IMR-90 (cell line): ENCODE data around the gene ZMAT5. TPM values are rescaled to one million over a fixed set of nuclear protein-coding genes. Genes with fewer than 3 reads are reported as not detected.

ENCODE experiments used
- ATAC-seq: fragments of 200-7000 bp; cut with Tn5 transposase; 2 replicates; pipeline ENCODE4 v1.9.1; 2020; ENCODE audit warnings: low read depth, mild to moderate bottlenecking, moderate library complexity
- BruUV-seq: library from RNA; stranded (reverse); fragments of 400-500 nt; replicated peaks from 2 replicates; lab custom pipeline; 2021; lab: Mats Ljungman, UMichigan
- CTCF ChIA-PET: fragments of 300-600 bp; formaldehyde crosslinking; extraction: SDS; loops from one replicate; lab custom pipeline; 2021; ENCODE audit warnings: antibody characterized with exemption; lab: Yijun Ruan, JAX
- POLR2A ChIA-PET: fragments of 300-600 bp; sonication (Branson Sonifier 250); formaldehyde crosslinking; loops from one replicate; lab custom pipeline; 2022; ENCODE audit warnings: antibody characterized with exemption; ENCODE audit not compliant: unreplicated experiment; lab: Charles Lee
- DNase-seq: peaks from one replicate; pipeline ENCODE4 v3.0.0; 2013
- H2AFZ ChIP-seq: replicated peaks from 2 replicates; pipeline ENCODE3; 2013; ENCODE audit warnings: low read length, mild to moderate bottlenecking; ENCODE audit not compliant: poor library complexity
- H2AK5ac ChIP-seq: 2 replicates; pipeline ENCODE4 v1.6.1; 2013; ENCODE audit warnings: low read depth, low read length, inconsistent platforms
- H2AK9ac ChIP-seq: replicated peaks from 2 replicates; pipeline ENCODE3; 2013; ENCODE audit warnings: mild to moderate bottlenecking, low read depth, low read length, moderate library complexity; ENCODE audit not compliant: poor library complexity
- H2BK120ac ChIP-seq: 2 replicates; pipeline ENCODE4 v1.6.1; 2013; ENCODE audit warnings: low read depth, low read length, inconsistent platforms
- H2BK15ac ChIP-seq: 3 replicates; pipeline ENCODE4 v1.6.1; 2013; ENCODE audit warnings: low read depth, low read length, inconsistent platforms
- H2BK20ac ChIP-seq: 2 replicates; pipeline ENCODE4 v1.6.1; 2013; ENCODE audit warnings: low read depth, mild to moderate bottlenecking, inconsistent platforms, low read length, moderate library complexity
- H2BK5ac ChIP-seq: 2 replicates; pipeline ENCODE4 v1.6.1; 2013; ENCODE audit warnings: mild to moderate bottlenecking, low read depth, low read length, inconsistent platforms; ENCODE audit not compliant: poor library complexity, severe bottlenecking
- H3K14ac ChIP-seq: replicated peaks from 2 replicates; pipeline ENCODE4 v1.6.1; 2013; ENCODE audit warnings: low read depth, low read length, inconsistent platforms
- H3K18ac ChIP-seq: 2 replicates; pipeline ENCODE4 v1.6.1; 2013; ENCODE audit warnings: low read depth, low read length, control low read depth
- H3K23ac ChIP-seq: 2 replicates; pipeline ENCODE4 v1.6.1; 2013; ENCODE audit warnings: low read depth, low read length, inconsistent platforms
- H3K27ac ChIP-seq: 2 replicates; pipeline ENCODE4 v1.5.1; 2013; ENCODE audit warnings: mild to moderate bottlenecking, control low read depth, low read length; ENCODE audit not compliant: insufficient read depth
- H3K27me3 ChIP-seq: 2 replicates; pipeline ENCODE4 v1.6.1; 2013; ENCODE audit warnings: low read length; ENCODE audit not compliant: control insufficient read depth, insufficient read depth
- H3K36me3 ChIP-seq: 2 replicates; pipeline ENCODE4 v1.6.1; 2013; ENCODE audit warnings: low read length, mixed read lengths; ENCODE audit not compliant: control insufficient read depth, insufficient read depth
- H3K4ac ChIP-seq: 2 replicates; pipeline ENCODE4 v1.6.1; 2013; ENCODE audit warnings: low read depth, low read length, inconsistent platforms
- H3K4me1 ChIP-seq: 2 replicates; pipeline ENCODE4 v1.6.1; 2013; ENCODE audit warnings: low read length, mixed read lengths; ENCODE audit not compliant: control insufficient read depth, insufficient read depth
- H3K4me2 ChIP-seq: 2 replicates; pipeline ENCODE4 v1.6.1; 2013; ENCODE audit warnings: low read depth, mild to moderate bottlenecking, control low read depth, low read length, moderate library complexity
- H3K4me3 ChIP-seq: 2 replicates; pipeline ENCODE4 v1.5.1; 2013; ENCODE audit warnings: low read depth, mild to moderate bottlenecking, control low read depth, low read length, moderate library complexity; ENCODE audit not compliant: insufficient read depth
- H3K56ac ChIP-seq: 2 replicates; pipeline ENCODE4 v1.6.1; 2013; ENCODE audit warnings: low read length, inconsistent platforms; ENCODE audit not compliant: insufficient read depth; ENCODE audit errors: extremely low read depth
- H3K79me1 ChIP-seq, 2 experiments: 2 replicates each; pipeline ENCODE4 v1.6.1; 2013; ENCODE audit warnings: low read length in 2 of 2, inconsistent platforms in 1 of 2, low read depth in 1 of 2
- H3K9ac ChIP-seq: 2 replicates; pipeline ENCODE4 v1.6.1; 2013; ENCODE audit warnings: low read depth, low read length, control low read depth
- H3K9me1 ChIP-seq: 2 replicates; pipeline ENCODE4 v1.6.1; 2013; ENCODE audit warnings: low read length, inconsistent platforms; ENCODE audit not compliant: insufficient read depth
- H3K9me3 ChIP-seq: 2 replicates; pipeline ENCODE4 v1.6.1; 2013; ENCODE audit warnings: low read length; ENCODE audit not compliant: control insufficient read depth, insufficient read depth
- H4K20me1 ChIP-seq: 2 replicates; pipeline ENCODE4 v1.6.1; 2013; ENCODE audit warnings: low read length, inconsistent platforms; ENCODE audit not compliant: insufficient read depth
- H4K5ac ChIP-seq: 2 replicates; pipeline ENCODE4 v1.6.1; 2013; ENCODE audit warnings: mild to moderate bottlenecking, low read depth, low read length, control low read depth
- H4K8ac ChIP-seq, 2 experiments: 2 replicates each; pipeline ENCODE4 v1.6.1; 2013; ENCODE audit warnings: low read depth in 2 of 2, low read length in 2 of 2, control low read depth in 1 of 2, inconsistent platforms in 1 of 2
- H4K91ac ChIP-seq: 2 replicates; pipeline ENCODE4 v1.6.1; 2013; ENCODE audit warnings: low read depth, low read length, inconsistent platforms; ENCODE audit not compliant: insufficient read depth
- BHLHE40 ChIP-seq: fragments of 150-350 bp; IDR thresholded peaks from 2 replicates; pipeline ENCODE4 v1.6.1; 2016; ENCODE audit warnings: mild to moderate bottlenecking, low read depth, low read length
- CEBPB ChIP-seq: IDR thresholded peaks from 2 replicates; pipeline ENCODE4 v1.6.1; 2012; ENCODE audit warnings: low read depth, low read length, improper control_type of control experiment
- CHD1 ChIP-seq: IDR thresholded peaks from 2 replicates; pipeline ENCODE4 v1.6.1; 2012; ENCODE audit warnings: low read depth, low read length, improper control_type of control experiment
- CTCF ChIP-seq: conservative IDR thresholded peaks from 2 replicates; pipeline ENCODE4 v1.5.1; 2012; ENCODE audit warnings: mild to moderate bottlenecking, low read depth, low read length, improper control_type of control experiment
- FOS ChIP-seq: fragments of 150-350 bp; IDR thresholded peaks from 2 replicates; pipeline ENCODE4 v1.6.1; 2016; ENCODE audit warnings: low read depth, low read length
- MAFK ChIP-seq: IDR thresholded peaks from 2 replicates; pipeline ENCODE4 v1.6.1; 2012; ENCODE audit warnings: low read depth, low read length, improper control_type of control experiment
- MAZ ChIP-seq: IDR thresholded peaks from 2 replicates; pipeline ENCODE4 v1.6.1; 2012; ENCODE audit warnings: low read depth, mild to moderate bottlenecking, low read length, improper control_type of control experiment, moderate library complexity, borderline replicate concordance
- MXI1 ChIP-seq: IDR thresholded peaks from 2 replicates; pipeline ENCODE4 v1.6.1; 2012; ENCODE audit warnings: low read depth, mild to moderate bottlenecking, low read length, moderate library complexity, borderline replicate concordance
- NFE2L2 ChIP-seq: fragments of 150-350 bp; IDR thresholded peaks from 2 replicates; pipeline ENCODE4 v1.6.1; 2016; ENCODE audit warnings: low read depth, mild to moderate bottlenecking, low read length
- POLR2A ChIP-seq: IDR thresholded peaks from 2 replicates; pipeline ENCODE4 v1.6.1; 2012; ENCODE audit warnings: mild to moderate bottlenecking, low read depth, low read length
- RAD21 ChIP-seq: IDR thresholded peaks from 2 replicates; pipeline ENCODE4 v1.6.1; 2012; ENCODE audit warnings: low read length, improper control_type of control experiment
- RCOR1 ChIP-seq: IDR thresholded peaks from 2 replicates; pipeline ENCODE4 v1.6.1; 2012; ENCODE audit warnings: mild to moderate bottlenecking, low read length, improper control_type of control experiment; ENCODE audit not compliant: insufficient replicate concordance
- RFX5 ChIP-seq: IDR thresholded peaks from 2 replicates; pipeline ENCODE4 v1.8.0; 2012; ENCODE audit warnings: low read depth, mild to moderate bottlenecking, low read length, moderate library complexity
- SMC3 ChIP-seq: fragments of 150-350 bp; IDR thresholded peaks from 2 replicates; pipeline ENCODE4 v1.6.1; 2016; ENCODE audit warnings: low read depth, mild to moderate bottlenecking, antibody characterized with exemption, low read length, moderate library complexity
- WGBS, 2 experiments: methylation state at CpG; one replicate each; pipeline versions ENCODE4 v1.1.5 to v1.1.7; 2013; ENCODE audit warnings: missing lambda C conversion rate in 2 of 2; ENCODE audit not compliant: insufficient read length in 1 of 2; ENCODE audit errors: extremely low coverage in 2 of 2; 5-methylcytosine and 5-hydroxymethylcytosine counted together
- dilution Hi-C: fragments of 300-500 bp; cut with HindIII; formaldehyde crosslinking; loops from one replicate; pipeline ENCODE4 v1.14.3; 2018; ENCODE audit warnings: low sequenced_read_pairs; ENCODE audit not compliant: unreplicated experiment
- in situ Hi-C: fragments of 300-500 bp; cut with MboI; formaldehyde crosslinking; loops from 3 replicates; pipeline ENCODE4 v1.14.3; 2019; ENCODE audit warnings: low sequenced_read_pairs, inconsistent platforms, mixed read lengths
- intact Hi-C: fragments of 100-400 bp; cut with micrococcal nuclease; formaldehyde crosslinking; loops from 2 replicates; pipeline ENCODE4 v1.10.0; 2022
- polyA plus RNA-seq, 3 experiments: library from polyadenylated mRNA; depleted of rRNA; stranded (reverse); fragments of >200 nt; gene quantifications; 2 replicates each; pipeline ENCODE4 v1.2.3, GENCODE V29; 2012; ENCODE audit warnings: low replicate concordance in 1 of 3
- total RNA-seq: library from RNA; depleted of rRNA; stranded (reverse); fragments of >200 nt; gene quantifications from 2 replicates; pipeline ENCODE4 v1.2.3, GENCODE V29; 2012
- TF ChIP-seq, protein P1 (sequence below): fragments of 150-350 bp; IDR thresholded peaks from 2 replicates; pipeline ENCODE4 v1.6.1; 2017; ENCODE audit warnings: mild to moderate bottlenecking, antibody characterized with exemption, low read length, low read depth
- TF ChIP-seq, protein P2 (sequence below): fragments of 150-350 bp; IDR thresholded peaks from 2 replicates; pipeline ENCODE4 v1.6.1; 2016; ENCODE audit warnings: low read depth, mild to moderate bottlenecking, low read length, moderate library complexity, borderline replicate concordance

ZMAT5 gene
- total and polyA plus RNA-seq, 2 of the 4 experiments (the other 2 are of a cell fraction) = 21.7 to 31.8 TPM

DNA sequence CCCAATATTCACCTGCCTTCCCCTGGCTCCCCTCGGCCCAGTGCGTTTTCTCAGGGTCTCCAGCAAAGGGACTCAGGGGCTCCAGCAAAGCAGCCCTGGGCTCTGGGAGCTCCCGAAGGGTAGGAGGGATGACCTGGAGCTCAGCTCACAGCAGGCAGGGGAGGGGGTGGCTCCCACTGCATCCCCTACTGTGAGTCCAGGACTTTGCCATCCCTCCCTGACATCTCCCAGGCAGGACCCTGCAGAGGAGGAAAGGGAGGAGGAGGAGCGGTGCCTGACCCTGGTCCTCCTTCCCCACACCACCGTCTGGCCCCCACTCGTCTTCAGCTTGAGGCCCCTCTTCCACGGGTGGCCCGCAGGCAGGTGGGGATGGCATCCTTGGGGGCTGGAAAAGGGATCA is 42.0 kb downstream of the ZMAT5 start:
- ATAC-seq = no peak
- H3K4me3 ChIP-seq = no peak overlapping the region
- no peak overlapping the region for H3K9ac ChIP-seq
- POLR2A ChIA-PET = interaction anchor here (0.6 kb wide), 1 partner anchor 482 kb away, joined by 3 read pairs; no protein-coding TSS in a partner anchor
- H2BK15ac ChIP-seq = no peak overlapping the region
- no peak overlapping the region for H3K27ac ChIP-seq
- no peak overlapping the region for H4K8ac ChIP-seq
- H3K27me3 ChIP-seq = peaks cover 53% of the 10 kb centered on the region
- H3K56ac ChIP-seq = no peak overlapping the region
- intact Hi-C loops (no loop called here), dilution Hi-C loops (no loop called here), in situ Hi-C loops (no loop called here)
- peak overlapping the region; percentile 48 for H2AFZ ChIP-seq
- H3K14ac ChIP-seq = no peak overlapping the region
- no peak overlapping the region for H2AK5ac ChIP-seq
- H4K5ac ChIP-seq = no peak overlapping the region
- H3K79me1 ChIP-seq = no peaks in the 10 kb centered on the region
- no TSS peak for BruUV-seq
- no peak overlapping the region for H2BK120ac ChIP-seq
- no peaks in the 10 kb centered on the region for H3K9me3 ChIP-seq
- no peaks in the 10 kb centered on the region for H3K9me1 ChIP-seq
- no peak overlapping the region for H4K91ac ChIP-seq
- no peak for TF ChIP-seq CHD1
- TF ChIP-seq MAZ = no peak
- TF ChIP-seq MAFK = no peak
- no peak for TF ChIP-seq MXI1
- no peak for TF ChIP-seq RFX5
- TF ChIP-seq, protein P1, sequence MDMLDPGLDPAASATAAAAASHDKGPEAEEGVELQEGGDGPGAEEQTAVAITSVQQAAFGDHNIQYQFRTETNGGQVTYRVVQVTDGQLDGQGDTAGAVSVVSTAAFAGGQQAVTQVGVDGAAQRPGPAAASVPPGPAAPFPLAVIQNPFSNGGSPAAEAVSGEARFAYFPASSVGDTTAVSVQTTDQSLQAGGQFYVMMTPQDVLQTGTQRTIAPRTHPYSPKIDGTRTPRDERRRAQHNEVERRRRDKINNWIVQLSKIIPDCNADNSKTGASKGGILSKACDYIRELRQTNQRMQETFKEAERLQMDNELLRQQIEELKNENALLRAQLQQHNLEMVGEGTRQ = no peak
- no peak for TF ChIP-seq POLR2A
- no peak for TF ChIP-seq BHLHE40
- TF ChIP-seq SMC3 = no peak
- TF ChIP-seq, protein P2, sequence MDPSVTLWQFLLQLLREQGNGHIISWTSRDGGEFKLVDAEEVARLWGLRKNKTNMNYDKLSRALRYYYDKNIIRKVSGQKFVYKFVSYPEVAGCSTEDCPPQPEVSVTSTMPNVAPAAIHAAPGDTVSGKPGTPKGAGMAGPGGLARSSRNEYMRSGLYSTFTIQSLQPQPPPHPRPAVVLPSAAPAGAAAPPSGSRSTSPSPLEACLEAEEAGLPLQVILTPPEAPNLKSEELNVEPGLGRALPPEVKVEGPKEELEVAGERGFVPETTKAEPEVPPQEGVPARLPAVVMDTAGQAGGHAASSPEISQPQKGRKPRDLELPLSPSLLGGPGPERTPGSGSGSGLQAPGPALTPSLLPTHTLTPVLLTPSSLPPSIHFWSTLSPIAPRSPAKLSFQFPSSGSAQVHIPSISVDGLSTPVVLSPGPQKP = no peak
- TF ChIP-seq CTCF = no peak
- no peak for TF ChIP-seq CEBPB
- TF ChIP-seq RCOR1 = no peak
- no peak for TF ChIP-seq FOS
- TF ChIP-seq RAD21 = no peak
- TF ChIP-seq NFE2L2 = no peak
- no peaks in the 10 kb centered on the region; the same call in 1 of the 2 replicates for H3K4me1 ChIP-seq
- no peak overlapping the region for H2AK9ac ChIP-seq
- H4K20me1 ChIP-seq = peaks cover 3% of the 10 kb centered on the region
- WGBS, 2 experiments = no CpG with 5 or more reads among the region's 8 CpGs
- H2BK5ac ChIP-seq = no peak overlapping the region
- H3K23ac ChIP-seq = no peak overlapping the region
- H3K36me3 ChIP-seq = no peaks in the 10 kb centered on the region
- no peak for DNase-seq
- H3K4ac ChIP-seq = no peak overlapping the region
- CTCF ChIA-PET = no interaction called here
- no peak overlapping the region for H3K18ac ChIP-seq
- no peak overlapping the region for H2BK20ac ChIP-seq
- no peak overlapping the region for H3K4me2 ChIP-seq
